K562 (cell line): ENCODE results near the gene CIB1. TPM values are rescaled to one million over a fixed set of nuclear protein-coding genes. Genes with fewer than 3 reads are reported as not detected.

Source experiments
- ATAC-seq: fragments of 200-7000 bp; cut with Tn5 transposase; 3 replicates; pipeline ENCODE4 v1.9.1; 2020; ENCODE audit warnings: moderate library complexity
- BruUV-seq: library from RNA; stranded (reverse); fragments of 400-500 nt; replicated peaks from 2 replicates; lab custom pipeline; 2021; lab: Mats Ljungman, UMichigan
- CTCF ChIA-PET: fragments of 300-600 bp; formaldehyde crosslinking; extraction: SDS; loops from one replicate; lab custom pipeline; 2021; ENCODE audit warnings: low intra/inter-chr PET ratio; lab: Yijun Ruan, JAX
- POLR2A ChIA-PET: fragments of 300-600, 350-650 bp; sonication (Branson Sonifier 250); formaldehyde crosslinking; extraction: SDS; loops from one replicate; lab custom pipeline; 2021; ENCODE audit warnings: antibody characterized with exemption, inconsistent platforms; lab: Yijun Ruan, JAX
- DNase-seq, 4 experiments: peaks; one replicate each; pipeline versions ENCODE4 v3.0.0 to v3.0.0-alpha.2; 2011 to 2018; ENCODE audit warnings: low spot score in 3 of 4, mixed read lengths in 3 of 4; ENCODE audit errors: extremely low read depth in 1 of 4
- FAIRE-seq: peaks from 2 replicates; lab custom pipeline; 2011; peaks lifted over from hg19 to GRCh38; lab: Jason Lieb, UNC
- H2AFZ ChIP-seq: 2 replicates; pipeline ENCODE4 v1.6.0; 2011; ENCODE audit warnings: low read depth, low read length, control low read depth, inconsistent platforms
- H3K27ac ChIP-seq: fragments of 200-600 bp; 3 replicates; pipeline ENCODE4 v1.8.0; 2011; ENCODE audit warnings: low read depth, mild to moderate bottlenecking, control low read depth, inconsistent platforms, low read length, moderate library complexity, mixed read lengths; ENCODE audit errors: extremely low read depth
- H3K27me3 ChIP-seq, 2 experiments: fragments of 300-600 bp in 1 of 2; 2 replicates in 1 of 2; 3 replicates in 1 of 2; pipeline versions ENCODE4 v1.6.0 to v1.8.0; 2011; ENCODE audit warnings: inconsistent platforms in 2 of 2, low read length in 2 of 2, mild to moderate bottlenecking in 1 of 2, mixed read lengths in 1 of 2, moderate library complexity in 1 of 2; ENCODE audit not compliant: control insufficient read depth in 2 of 2, insufficient read depth in 2 of 2
- H3K36me3 ChIP-seq: fragments of 300-600 bp; 3 replicates; pipeline ENCODE4 v1.8.0; 2011; ENCODE audit warnings: mild to moderate bottlenecking, low read length, inconsistent platforms; ENCODE audit not compliant: control insufficient read depth, insufficient read depth
- H3K4me1 ChIP-seq, 2 experiments: fragments of 200-600 bp in 1 of 2; replicated peaks in 1 of 2; 2 replicates in 1 of 2; 3 replicates in 1 of 2; pipeline versions ENCODE4 v1.5.1 to v1.8.0; 2011; ENCODE audit warnings: inconsistent platforms in 2 of 2, low read length in 2 of 2, mild to moderate bottlenecking in 1 of 2, mixed read lengths in 1 of 2, moderate library complexity in 1 of 2; ENCODE audit not compliant: control insufficient read depth in 2 of 2, insufficient read depth in 2 of 2
- H3K4me2 ChIP-seq: 2 replicates; pipeline ENCODE4 v1.6.1; 2011; ENCODE audit warnings: low read length, control low read depth, inconsistent platforms, mixed read lengths; ENCODE audit not compliant: insufficient read depth
- H3K4me3 ChIP-seq: fragments of 200-600 bp; sonication (generic), shearing (Covaris generic); 2 replicates; pipeline ENCODE4 v1.5.1; 2016; ENCODE audit warnings: control low read depth, inconsistent platforms
- H3K79me2 ChIP-seq: fragments of 200-600 bp; 3 replicates; pipeline ENCODE4 v1.8.0; 2011; ENCODE audit warnings: low read length, inconsistent platforms; ENCODE audit not compliant: control insufficient read depth, insufficient read depth
- H3K9ac ChIP-seq, 2 experiments: 2 replicates each; pipeline versions ENCODE4 v1.6.0 to v1.6.1; 2011; ENCODE audit warnings: low read depth in 2 of 2, low read length in 2 of 2, control low read depth in 1 of 2, inconsistent platforms in 1 of 2, mild to moderate bottlenecking in 1 of 2, mixed read lengths in 1 of 2; ENCODE audit not compliant: insufficient read depth in 1 of 2
- H3K9me1 ChIP-seq: one replicate; pipeline ENCODE4 v1.6.0; 2011; ENCODE audit warnings: inconsistent platforms, mild to moderate bottlenecking, low read length, moderate library complexity; ENCODE audit not compliant: control insufficient read depth, insufficient read depth
- H3K9me3 ChIP-seq: replicated peaks from 2 replicates; pipeline ENCODE4 v1.5.1; 2011; ENCODE audit warnings: low read depth, low read length, inconsistent platforms; ENCODE audit not compliant: control insufficient read depth, insufficient read depth
- H4K20me1 ChIP-seq: replicated peaks from 2 replicates; pipeline ENCODE4 v1.6.1; 2011; ENCODE audit warnings: low read length, inconsistent platforms, mixed read lengths; ENCODE audit not compliant: control insufficient read depth, insufficient read depth
- ARID4B ChIP-seq: sonication (generic); formaldehyde crosslinking; IDR thresholded peaks from 2 replicates; pipeline ENCODE4 v1.8.0; 2022; ENCODE audit warnings: mild to moderate bottlenecking, missing genetic modification reagents
- BRD9 ChIP-seq: fragments of 450-650 bp; IDR thresholded peaks from 2 replicates; pipeline ENCODE4 v1.6.1; 2018; ENCODE audit warnings: low read depth; ENCODE audit not compliant: partially characterized antibody
- GABPA ChIP-seq: fragments of 200-800 bp; sonication (Bioruptor generic); conservative IDR thresholded peaks from 2 replicates; pipeline ENCODE4 v1.6.1; 2016; ENCODE audit warnings: low read depth, missing genetic modification characterization, missing compliant biosample characterization
- GABPB1 ChIP-seq: sonication (generic); formaldehyde crosslinking; IDR thresholded peaks from 2 replicates; pipeline ENCODE4 v1.8.0; 2022; ENCODE audit warnings: mild to moderate bottlenecking, missing genetic modification reagents
- MTA1 ChIP-seq: fragments of 450-650 bp; IDR thresholded peaks from 2 replicates; pipeline ENCODE4 v1.6.1; 2017; ENCODE audit warnings: borderline replicate concordance
- ZEB2 ChIP-seq: fragments of 450-650 bp; IDR thresholded peaks from 2 replicates; pipeline ENCODE4 v1.6.1; 2016
- ZNF445 ChIP-seq: fragments of 250-450 bp; sonication (Bioruptor Pico); IDR thresholded peaks from 2 replicates; pipeline ENCODE4 v1.4.0; 2020; ENCODE audit warnings: low read depth, mild to moderate bottlenecking, moderate library complexity
- WGBS: fragments of 100-300 bp; shearing (Covaris generic); methylation state at CpG from one replicate; pipeline ENCODE4 v1.1.6; 2016; ENCODE audit warnings: low coverage, mixed read lengths; ENCODE audit not compliant: insufficient coverage; ENCODE audit errors: missing lambda C conversion rate; 5-methylcytosine and 5-hydroxymethylcytosine counted together
- in situ Hi-C: fragments of 300-500 bp; cut with MboI; formaldehyde crosslinking; loops from 4 replicates; pipeline ENCODE4 v1.15.0; 2018; ENCODE audit warnings: inconsistent platforms, mixed read lengths
- intact Hi-C: fragments of 100-400 bp; cut with micrococcal nuclease; formaldehyde crosslinking; loops from 2 replicates; pipeline ENCODE4 v1.14.2; 2022
- polyA plus RNA-seq, 8 experiments: library from polyadenylated mRNA; depleted of rRNA in 4 of 8; stranded (reverse) in 5 of 8; unstranded in 3 of 8; fragments of >200 nt; fragmentation: Nextera tagmentation in 2 of 8; fragmentation: Illumina TruSeq in 1 of 8; extraction: Ambion mirVana in 2 of 8; extraction: Trizol in 1 of 8; gene quantifications; 2 replicates each; pipeline versions ENCODE4 v1.2.1 to v1.2.3, GENCODE V29; 2011 to 2014; ENCODE audit warnings: inconsistent platforms in 1 of 8, missing spikeins in 1 of 8
- total RNA-seq, 7 experiments: library from RNA; depleted of rRNA in 6 of 7; stranded (reverse); fragments of >200 nt in 6 of 7; fragmentation: Illumina TruSeq in 2 of 7; extraction: Trizol in 2 of 7; gene quantifications; 2 replicates each; pipeline versions ENCODE4 v1.2.1 to v1.2.3, GENCODE V29; 2011 to 2021; ENCODE audit warnings: low replicate concordance in 1 of 7
- TF ChIP-seq, protein P1 (sequence below): fragments of 200-800 bp; sonication (Bioruptor generic); IDR thresholded peaks from 2 replicates; pipeline ENCODE4 v1.6.1; 2017; ENCODE audit warnings: missing genetic modification characterization, missing compliant biosample characterization
- TF ChIP-seq, protein P2 (sequence below): fragments of 200-800 bp; sonication (Bioruptor generic); IDR thresholded peaks from 2 replicates; pipeline ENCODE4 v1.6.1; 2017; ENCODE audit warnings: missing genetic modification characterization, missing compliant biosample characterization
- TF ChIP-seq, protein P3 (sequence below): sonication (generic); formaldehyde crosslinking; IDR thresholded peaks from 2 replicates; pipeline ENCODE4 v1.9.0; 2022; ENCODE audit warnings: mild to moderate bottlenecking, missing genetic modification reagents

CIB1 gene
- total and polyA plus RNA-seq, 9 of the 15 experiments (the other 6 are each of a cell fraction or from before 2014, with no cell fraction given): 14.9 to 136 (median 64.5) TPM

DNA sequence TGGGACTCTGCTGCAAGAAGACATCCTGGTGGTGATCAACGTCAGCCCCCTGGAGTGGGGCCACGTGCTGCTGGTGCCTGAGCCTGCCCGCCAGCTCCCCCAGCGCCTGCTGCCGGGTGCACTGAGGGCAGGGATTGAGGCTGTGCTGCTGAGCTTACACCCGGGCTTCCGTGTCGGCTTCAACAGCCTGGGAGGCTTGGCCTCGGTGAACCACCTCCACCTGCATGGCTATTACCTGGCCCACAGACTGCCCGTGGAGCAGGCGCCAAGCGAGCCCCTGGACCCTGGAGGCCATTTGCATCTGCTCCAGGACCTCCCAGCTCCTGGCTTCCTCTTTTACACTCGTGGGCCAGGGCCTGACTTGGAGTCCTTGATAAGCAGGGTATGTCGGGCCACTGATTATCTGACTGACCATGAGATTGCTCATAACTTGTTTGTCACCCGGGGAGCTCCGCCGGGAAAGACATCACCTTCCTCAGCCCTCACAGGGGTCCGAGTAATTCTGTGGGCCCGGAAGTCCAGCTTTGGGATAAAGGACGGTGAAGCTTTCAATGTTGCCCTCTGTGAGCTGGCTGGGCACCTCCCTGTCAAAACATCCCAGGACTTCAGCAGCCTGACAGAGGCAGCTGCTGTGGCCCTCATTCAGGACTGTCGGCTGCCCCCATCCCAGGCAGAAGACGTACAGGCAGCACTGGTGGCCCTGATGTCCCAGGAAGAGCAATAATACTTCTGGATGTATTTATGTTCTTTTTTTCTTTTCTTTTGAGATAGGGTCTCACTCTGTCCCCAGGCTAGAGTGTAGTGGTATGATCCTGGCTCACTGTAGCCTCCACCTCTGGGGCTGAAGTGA, 7.8 kb upstream of the CIB1 start:
- ChIA-PET CTCF (no interaction called here), POLR2A (interaction anchor here (0.5 to 2.2 kb wide), 7 partner anchors 8 to 644 kb away, joined by 3 to 13 read pairs (median 3); partner anchors contain the start of gene IDH2)
- peak overlapping the region; percentile 90 for H2AFZ ChIP-seq
- no peaks in the 10 kb centered on the region for H4K20me1 ChIP-seq
- H3K9ac ChIP-seq: peak overlapping the region; percentile 38 to 82; a peak in 3 of 4 replicates
- no peaks in the 10 kb centered on the region for H3K79me2 ChIP-seq
- peak overlapping the region; percentile 74 for H3K27ac ChIP-seq
- 25% methylated on average over 22 of the region's 22 CpGs for WGBS
- H3K27me3 ChIP-seq: no peaks in the 10 kb centered on the region
- FAIRE-seq: peak; percentile 35
- peak; percentile 82 for ATAC-seq
- peak overlapping the region; percentile 55 for H3K4me2 ChIP-seq
- no peak overlapping the region for H3K4me3 ChIP-seq
- peaks cover 3% of the 10 kb centered on the region for H3K9me1 ChIP-seq
- H3K4me1 ChIP-seq: peaks cover 21 to 27% of the 10 kb centered on the region in 2 experiments
- no peaks in the 10 kb centered on the region for H3K9me3 ChIP-seq
- in situ Hi-C loops: no loop called here
- intact Hi-C loops: no loop called here
- DNase-seq: peak in 2 of 4 experiments; percentile 47 to 80
- BruUV-seq: no TSS peak
- peaks cover 16% of the 10 kb centered on the region; the same call in 2 of the 3 replicates for H3K36me3 ChIP-seq
- no peak for TF ChIP-seq ZNF445 (CRISPR knock-in tag)
- TF ChIP-seq BRD9: no peak
- TF ChIP-seq, protein P1, sequence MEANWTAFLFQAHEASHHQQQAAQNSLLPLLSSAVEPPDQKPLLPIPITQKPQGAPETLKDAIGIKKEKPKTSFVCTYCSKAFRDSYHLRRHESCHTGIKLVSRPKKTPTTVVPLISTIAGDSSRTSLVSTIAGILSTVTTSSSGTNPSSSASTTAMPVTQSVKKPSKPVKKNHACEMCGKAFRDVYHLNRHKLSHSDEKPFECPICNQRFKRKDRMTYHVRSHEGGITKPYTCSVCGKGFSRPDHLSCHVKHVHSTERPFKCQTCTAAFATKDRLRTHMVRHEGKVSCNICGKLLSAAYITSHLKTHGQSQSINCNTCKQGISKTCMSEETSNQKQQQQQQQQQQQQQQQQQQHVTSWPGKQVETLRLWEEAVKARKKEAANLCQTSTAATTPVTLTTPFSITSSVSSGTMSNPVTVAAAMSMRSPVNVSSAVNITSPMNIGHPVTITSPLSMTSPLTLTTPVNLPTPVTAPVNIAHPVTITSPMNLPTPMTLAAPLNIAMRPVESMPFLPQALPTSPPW: peak; percentile 37; the same call in 1 of the 2 replicates
- TF ChIP-seq, protein P2, sequence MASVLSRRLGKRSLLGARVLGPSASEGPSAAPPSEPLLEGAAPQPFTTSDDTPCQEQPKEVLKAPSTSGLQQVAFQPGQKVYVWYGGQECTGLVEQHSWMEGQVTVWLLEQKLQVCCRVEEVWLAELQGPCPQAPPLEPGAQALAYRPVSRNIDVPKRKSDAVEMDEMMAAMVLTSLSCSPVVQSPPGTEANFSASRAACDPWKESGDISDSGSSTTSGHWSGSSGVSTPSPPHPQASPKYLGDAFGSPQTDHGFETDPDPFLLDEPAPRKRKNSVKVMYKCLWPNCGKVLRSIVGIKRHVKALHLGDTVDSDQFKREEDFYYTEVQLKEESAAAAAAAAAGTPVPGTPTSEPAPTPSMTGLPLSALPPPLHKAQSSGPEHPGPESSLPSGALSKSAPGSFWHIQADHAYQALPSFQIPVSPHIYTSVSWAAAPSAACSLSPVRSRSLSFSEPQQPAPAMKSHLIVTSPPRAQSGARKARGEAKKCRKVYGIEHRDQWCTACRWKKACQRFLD (CRISPR knock-in tag): peak; percentile 73; the same call in 1 of the 2 replicates
- peak; percentile 54; the same call in 1 of the 2 replicates for TF ChIP-seq MTA1
- 0 out of 2 replicates have a peak, but pooled peaks have one; percentile 45 for TF ChIP-seq ARID4B (CRISPR knock-in tag)
- TF ChIP-seq ZEB2: peak; percentile 56; the same call in 1 of the 2 replicates
- TF ChIP-seq, protein P3, sequence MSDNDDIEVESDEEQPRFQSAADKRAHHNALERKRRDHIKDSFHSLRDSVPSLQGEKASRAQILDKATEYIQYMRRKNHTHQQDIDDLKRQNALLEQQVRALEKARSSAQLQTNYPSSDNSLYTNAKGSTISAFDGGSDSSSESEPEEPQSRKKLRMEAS: peak; percentile 90
- TF ChIP-seq GABPA (tag): 0 out of 2 replicates have a peak, but pooled peaks have one; percentile 30
- peak; percentile 48; the same call in 1 of the 2 replicates for TF ChIP-seq GABPB1
